K562 (cell line): ENCODE measurements around the gene MINDY4B. TPM values are rescaled to one million over a fixed set of nuclear protein-coding genes. Genes with fewer than 3 reads are reported as not detected.

Source experiments
- ATAC-seq: fragments of 200-7000 bp; cut with Tn5 transposase; 3 replicates; pipeline ENCODE4 v1.9.1; 2020; ENCODE audit warnings: moderate library complexity
- BruUV-seq: library from RNA; stranded (reverse); fragments of 400-500 nt; replicated peaks from 2 replicates; lab custom pipeline; 2021; lab: Mats Ljungman, UMichigan
- CTCF ChIA-PET: fragments of 300-600 bp; formaldehyde crosslinking; extraction: SDS; loops from one replicate; lab custom pipeline; 2021; ENCODE audit warnings: low intra/inter-chr PET ratio; lab: Yijun Ruan, JAX
- POLR2A ChIA-PET: fragments of 300-600, 350-650 bp; sonication (Branson Sonifier 250); formaldehyde crosslinking; extraction: SDS; loops from one replicate; lab custom pipeline; 2021; ENCODE audit warnings: antibody characterized with exemption, inconsistent platforms; lab: Yijun Ruan, JAX
- DNase-seq, 4 experiments: peaks; one replicate each; pipeline versions ENCODE4 v3.0.0 to v3.0.0-alpha.2; 2011 to 2018; ENCODE audit warnings: low spot score in 3 of 4, mixed read lengths in 3 of 4; ENCODE audit errors: extremely low read depth in 1 of 4
- FAIRE-seq: peaks from 2 replicates; lab custom pipeline; 2011; peaks lifted over from hg19 to GRCh38; lab: Jason Lieb, UNC
- H2AFZ ChIP-seq: 2 replicates; pipeline ENCODE4 v1.6.0; 2011; ENCODE audit warnings: low read depth, low read length, control low read depth, inconsistent platforms
- H3K27ac ChIP-seq: fragments of 200-600 bp; 3 replicates; pipeline ENCODE4 v1.8.0; 2011; ENCODE audit warnings: low read depth, mild to moderate bottlenecking, control low read depth, inconsistent platforms, low read length, moderate library complexity, mixed read lengths; ENCODE audit errors: extremely low read depth
- H3K27me3 ChIP-seq, 2 experiments: fragments of 300-600 bp in 1 of 2; 2 replicates in 1 of 2; 3 replicates in 1 of 2; pipeline versions ENCODE4 v1.6.0 to v1.8.0; 2011; ENCODE audit warnings: inconsistent platforms in 2 of 2, low read length in 2 of 2, mild to moderate bottlenecking in 1 of 2, mixed read lengths in 1 of 2, moderate library complexity in 1 of 2; ENCODE audit not compliant: control insufficient read depth in 2 of 2, insufficient read depth in 2 of 2
- H3K36me3 ChIP-seq: fragments of 300-600 bp; 3 replicates; pipeline ENCODE4 v1.8.0; 2011; ENCODE audit warnings: mild to moderate bottlenecking, low read length, inconsistent platforms; ENCODE audit not compliant: control insufficient read depth, insufficient read depth
- H3K4me1 ChIP-seq, 2 experiments: fragments of 200-600 bp in 1 of 2; replicated peaks in 1 of 2; 2 replicates in 1 of 2; 3 replicates in 1 of 2; pipeline versions ENCODE4 v1.5.1 to v1.8.0; 2011; ENCODE audit warnings: inconsistent platforms in 2 of 2, low read length in 2 of 2, mild to moderate bottlenecking in 1 of 2, mixed read lengths in 1 of 2, moderate library complexity in 1 of 2; ENCODE audit not compliant: control insufficient read depth in 2 of 2, insufficient read depth in 2 of 2
- H3K4me2 ChIP-seq: 2 replicates; pipeline ENCODE4 v1.6.1; 2011; ENCODE audit warnings: low read length, control low read depth, inconsistent platforms, mixed read lengths; ENCODE audit not compliant: insufficient read depth
- H3K4me3 ChIP-seq: fragments of 200-600 bp; sonication (generic), shearing (Covaris generic); 2 replicates; pipeline ENCODE4 v1.5.1; 2016; ENCODE audit warnings: control low read depth, inconsistent platforms
- H3K79me2 ChIP-seq: fragments of 200-600 bp; 3 replicates; pipeline ENCODE4 v1.8.0; 2011; ENCODE audit warnings: low read length, inconsistent platforms; ENCODE audit not compliant: control insufficient read depth, insufficient read depth
- H3K9ac ChIP-seq, 2 experiments: 2 replicates each; pipeline versions ENCODE4 v1.6.0 to v1.6.1; 2011; ENCODE audit warnings: low read depth in 2 of 2, low read length in 2 of 2, control low read depth in 1 of 2, inconsistent platforms in 1 of 2, mild to moderate bottlenecking in 1 of 2, mixed read lengths in 1 of 2; ENCODE audit not compliant: insufficient read depth in 1 of 2
- H3K9me1 ChIP-seq: one replicate; pipeline ENCODE4 v1.6.0; 2011; ENCODE audit warnings: inconsistent platforms, mild to moderate bottlenecking, low read length, moderate library complexity; ENCODE audit not compliant: control insufficient read depth, insufficient read depth
- H3K9me3 ChIP-seq: replicated peaks from 2 replicates; pipeline ENCODE4 v1.5.1; 2011; ENCODE audit warnings: low read depth, low read length, inconsistent platforms; ENCODE audit not compliant: control insufficient read depth, insufficient read depth
- H4K20me1 ChIP-seq: replicated peaks from 2 replicates; pipeline ENCODE4 v1.6.1; 2011; ENCODE audit warnings: low read length, inconsistent platforms, mixed read lengths; ENCODE audit not compliant: control insufficient read depth, insufficient read depth
- BCOR ChIP-seq: fragments of 450-650 bp; IDR thresholded peaks from 2 replicates; pipeline ENCODE4 v1.6.1; 2016
- CEBPG ChIP-seq, 3 experiments: fragments of 200-800 bp in 1 of 3; sonication (Bioruptor generic) in 1 of 3; sonication (generic) in 1 of 3; formaldehyde crosslinking in 1 of 3; IDR thresholded peaks in 2 of 3; conservative IDR thresholded peaks in 1 of 3; 2 replicates each; pipeline versions ENCODE4 v1.6.1 to v1.8.0; 2016 to 2022; ENCODE audit warnings: missing compliant biosample characterization in 2 of 3, missing genetic modification characterization in 2 of 3, mild to moderate bottlenecking in 1 of 3, missing genetic modification reagents in 1 of 3
- CXXC5 ChIP-seq: fragments of 250-450 bp; sonication (Bioruptor Pico); IDR thresholded peaks from 2 replicates; pipeline ENCODE4 v1.8.0; 2022; ENCODE audit warnings: inconsistent platforms, mild to moderate bottlenecking, moderate library complexity
- E2F3 ChIP-seq: fragments of 250-450 bp; sonication (Bioruptor Pico); IDR thresholded peaks from 2 replicates; pipeline ENCODE4 v1.4.0; 2020; ENCODE audit warnings: mild to moderate bottlenecking
- ETS1 ChIP-seq: conservative IDR thresholded peaks from 2 replicates; pipeline ENCODE4 v1.6.1; 2011; ENCODE audit warnings: low read depth, mild to moderate bottlenecking, low read length; ENCODE audit not compliant: control insufficient read depth
- GABPA ChIP-seq: fragments of 200-800 bp; sonication (Bioruptor generic); conservative IDR thresholded peaks from 2 replicates; pipeline ENCODE4 v1.6.1; 2016; ENCODE audit warnings: low read depth, missing genetic modification characterization, missing compliant biosample characterization
- RBFOX2 ChIP-seq: fragments of 200-400 bp; formaldehyde crosslinking; IDR thresholded peaks from 2 replicates; pipeline ENCODE4 v1.6.1; 2017; ENCODE audit warnings: low read depth, mild to moderate bottlenecking, low read length, moderate library complexity
- ZBTB17 ChIP-seq: fragments of 450-650 bp; formaldehyde crosslinking; IDR thresholded peaks from 2 replicates; pipeline ENCODE4 v1.4.0; 2020; ENCODE audit warnings: mild to moderate bottlenecking
- ZNF780A ChIP-seq: fragments of 250-450 bp; sonication (Bioruptor Pico); IDR thresholded peaks from 2 replicates; pipeline ENCODE4 v1.5.0; 2021; ENCODE audit warnings: mild to moderate bottlenecking
- WGBS: fragments of 100-300 bp; shearing (Covaris generic); methylation state at CpG from one replicate; pipeline ENCODE4 v1.1.6; 2016; ENCODE audit warnings: low coverage, mixed read lengths; ENCODE audit not compliant: insufficient coverage; ENCODE audit errors: missing lambda C conversion rate; 5-methylcytosine and 5-hydroxymethylcytosine counted together
- in situ Hi-C: fragments of 300-500 bp; cut with MboI; formaldehyde crosslinking; loops from 4 replicates; pipeline ENCODE4 v1.15.0; 2018; ENCODE audit warnings: inconsistent platforms, mixed read lengths
- intact Hi-C: fragments of 100-400 bp; cut with micrococcal nuclease; formaldehyde crosslinking; loops from 2 replicates; pipeline ENCODE4 v1.14.2; 2022
- polyA plus RNA-seq, 8 experiments: library from polyadenylated mRNA; depleted of rRNA in 4 of 8; stranded (reverse) in 5 of 8; unstranded in 3 of 8; fragments of >200 nt; fragmentation: Nextera tagmentation in 2 of 8; fragmentation: Illumina TruSeq in 1 of 8; extraction: Ambion mirVana in 2 of 8; extraction: Trizol in 1 of 8; gene quantifications; 2 replicates each; pipeline versions ENCODE4 v1.2.1 to v1.2.3, GENCODE V29; 2011 to 2014; ENCODE audit warnings: inconsistent platforms in 1 of 8, missing spikeins in 1 of 8
- total RNA-seq, 7 experiments: library from RNA; depleted of rRNA in 6 of 7; stranded (reverse); fragments of >200 nt in 6 of 7; fragmentation: Illumina TruSeq in 2 of 7; extraction: Trizol in 2 of 7; gene quantifications; 2 replicates each; pipeline versions ENCODE4 v1.2.1 to v1.2.3, GENCODE V29; 2011 to 2021; ENCODE audit warnings: low replicate concordance in 1 of 7
- TF ChIP-seq, protein P1 (sequence below): sonication (generic); formaldehyde crosslinking; IDR thresholded peaks from 2 replicates; pipeline ENCODE4 v1.8.0; 2023; ENCODE audit warnings: mild to moderate bottlenecking, missing genetic modification reagents
- TF ChIP-seq, protein P2 (sequence below): fragments of 450-650 bp; IDR thresholded peaks from 2 replicates; pipeline ENCODE4 v1.6.1; 2016; ENCODE audit warnings: low read depth, mild to moderate bottlenecking, moderate library complexity
- TF ChIP-seq, protein P3 (sequence below): sonication (generic); IDR thresholded peaks from 2 replicates; pipeline ENCODE4 v1.6.1; 2016

Gene MINDY4B
- total and polyA plus RNA-seq, 9 of the 15 experiments (the other 6 are each of a cell fraction or from before 2014, with no cell fraction given) = not detected

DNA sequence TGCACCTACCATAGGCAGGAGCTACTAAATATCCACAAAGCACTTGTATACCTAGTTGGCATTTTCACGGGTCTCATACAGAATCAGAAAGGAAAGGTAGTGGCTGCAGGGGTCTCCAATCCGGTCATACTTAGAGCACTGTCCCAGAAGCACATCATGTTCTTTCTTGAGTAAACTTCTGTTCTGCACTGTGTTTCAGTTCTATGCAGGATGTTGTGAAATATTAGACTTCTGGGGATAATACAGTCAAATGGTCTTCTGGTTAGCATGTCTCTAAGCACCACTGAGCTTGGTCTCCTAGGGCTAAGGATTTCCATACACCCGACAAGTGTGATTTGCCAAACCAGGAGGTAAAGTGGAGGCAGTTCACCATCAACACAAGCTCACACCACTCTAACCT is 27.9 kb downstream of the MINDY4B start:
- Histone ChIP-seq H3K9me3 (no peaks in the 10 kb centered on the region), H3K27ac (no peak overlapping the region), H3K79me2 (no peaks in the 10 kb centered on the region), H3K36me3 (no peaks in the 10 kb centered on the region), H4K20me1 (no peaks in the 10 kb centered on the region), H3K4me3 (no peak overlapping the region), H2AFZ (no peak overlapping the region), H3K9me1 (no peaks in the 10 kb centered on the region), H3K27me3 (peaks cover 7 to 14% of the 10 kb centered on the region in 2 experiments; a peak in 3 of 5 replicates), H3K9ac (no peak overlapping the region), H3K4me1 (no peaks in the 10 kb centered on the region), H3K4me2 (no peak overlapping the region)
- no peak for ATAC-seq
- BruUV-seq = no TSS peak
- no peak for DNase-seq
- CTCF ChIA-PET = no interaction called here
- POLR2A ChIA-PET = no interaction called here
- WGBS = 0% methylated on average over 3 of the region's 3 CpGs
- in situ Hi-C loops (no loop called here), intact Hi-C loops (no loop called here)
- TF ChIP-seq, protein P1, sequence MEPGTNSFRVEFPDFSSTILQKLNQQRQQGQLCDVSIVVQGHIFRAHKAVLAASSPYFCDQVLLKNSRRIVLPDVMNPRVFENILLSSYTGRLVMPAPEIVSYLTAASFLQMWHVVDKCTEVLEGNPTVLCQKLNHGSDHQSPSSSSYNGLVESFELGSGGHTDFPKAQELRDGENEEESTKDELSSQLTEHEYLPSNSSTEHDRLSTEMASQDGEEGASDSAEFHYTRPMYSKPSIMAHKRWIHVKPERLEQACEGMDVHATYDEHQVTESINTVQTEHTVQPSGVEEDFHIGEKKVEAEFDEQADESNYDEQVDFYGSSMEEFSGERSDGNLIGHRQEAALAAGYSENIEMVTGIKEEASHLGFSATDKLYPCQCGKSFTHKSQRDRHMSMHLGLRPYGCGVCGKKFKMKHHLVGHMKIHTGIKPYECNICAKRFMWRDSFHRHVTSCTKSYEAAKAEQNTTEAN (CRISPR knock-in tag) = no peak
- TF ChIP-seq CEBPG (CRISPR knock-in tag; IDR thresholded peaks at IDR 0.05) = no peak
- no peak for TF ChIP-seq CEBPG (tag; conservative IDR thresholded peaks at IDR 0.05 in 1 of 2, IDR thresholded peaks at IDR 0.05 in 1 of 2)
- TF ChIP-seq ZBTB17 = no peak
- TF ChIP-seq CXXC5 = no peak
- no peak for TF ChIP-seq ZNF780A (CRISPR knock-in tag)
- TF ChIP-seq, protein P2, sequence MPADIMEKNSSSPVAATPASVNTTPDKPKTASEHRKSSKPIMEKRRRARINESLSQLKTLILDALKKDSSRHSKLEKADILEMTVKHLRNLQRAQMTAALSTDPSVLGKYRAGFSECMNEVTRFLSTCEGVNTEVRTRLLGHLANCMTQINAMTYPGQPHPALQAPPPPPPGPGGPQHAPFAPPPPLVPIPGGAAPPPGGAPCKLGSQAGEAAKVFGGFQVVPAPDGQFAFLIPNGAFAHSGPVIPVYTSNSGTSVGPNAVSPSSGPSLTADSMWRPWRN = no peak
- TF ChIP-seq, protein P3, sequence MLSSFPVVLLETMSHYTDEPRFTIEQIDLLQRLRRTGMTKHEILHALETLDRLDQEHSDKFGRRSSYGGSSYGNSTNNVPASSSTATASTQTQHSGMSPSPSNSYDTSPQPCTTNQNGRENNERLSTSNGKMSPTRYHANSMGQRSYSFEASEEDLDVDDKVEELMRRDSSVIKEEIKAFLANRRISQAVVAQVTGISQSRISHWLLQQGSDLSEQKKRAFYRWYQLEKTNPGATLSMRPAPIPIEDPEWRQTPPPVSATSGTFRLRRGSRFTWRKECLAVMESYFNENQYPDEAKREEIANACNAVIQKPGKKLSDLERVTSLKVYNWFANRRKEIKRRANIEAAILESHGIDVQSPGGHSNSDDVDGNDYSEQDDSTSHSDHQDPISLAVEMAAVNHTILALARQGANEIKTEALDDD = no peak
- no peak for TF ChIP-seq E2F3
- TF ChIP-seq GABPA (tag) = no peak
- no peak for TF ChIP-seq RBFOX2
- no peak for TF ChIP-seq ETS1
- no peak for TF ChIP-seq BCOR
- FAIRE-seq = no peak
